ENCODE measurements around the gene CALY.
"Not testable (repeated sequence)": the region's sequence is repeated elsewhere in the genome, so short reads cannot be mapped to it uniquely, and the experiment has no call there.

CALY gene

GRCh38 chr10:133370030-133370786 lies 33.5 kb upstream of the CALY start:
- no peak overlapping the region for H3K27ac ChIP-seq

DNA sequence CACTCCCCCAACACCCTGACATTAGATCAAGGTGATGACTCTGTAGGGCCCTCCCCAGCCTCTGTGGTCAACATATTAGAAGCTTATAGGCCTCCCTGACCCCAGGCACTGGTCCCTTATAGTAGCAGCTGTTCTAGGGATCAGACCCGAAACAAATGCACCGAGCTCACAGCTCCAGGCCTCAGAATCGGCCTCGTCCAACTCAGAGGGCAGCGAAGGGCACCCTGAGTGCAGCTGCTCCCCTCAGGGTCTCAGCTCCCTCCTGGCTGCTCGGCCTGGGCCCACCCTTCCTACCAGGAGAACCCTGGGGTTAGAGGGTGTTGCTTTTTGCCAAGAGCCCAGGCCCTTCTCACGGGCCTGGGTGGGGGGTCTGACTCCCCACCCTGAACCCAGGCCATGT lies 31.5 kb upstream of the CALY start:
- no peak for TF ChIP-seq CTCF (conservative IDR thresholded peaks at IDR 0.05)
- H3K27ac ChIP-seq: no peak overlapping the region

More at GRCh38 chr10:133370030-133370786, 33.5 kb upstream of the CALY start:
- no peak for TF ChIP-seq CTCF (conservative IDR thresholded peaks at IDR 0.05)

DNA sequence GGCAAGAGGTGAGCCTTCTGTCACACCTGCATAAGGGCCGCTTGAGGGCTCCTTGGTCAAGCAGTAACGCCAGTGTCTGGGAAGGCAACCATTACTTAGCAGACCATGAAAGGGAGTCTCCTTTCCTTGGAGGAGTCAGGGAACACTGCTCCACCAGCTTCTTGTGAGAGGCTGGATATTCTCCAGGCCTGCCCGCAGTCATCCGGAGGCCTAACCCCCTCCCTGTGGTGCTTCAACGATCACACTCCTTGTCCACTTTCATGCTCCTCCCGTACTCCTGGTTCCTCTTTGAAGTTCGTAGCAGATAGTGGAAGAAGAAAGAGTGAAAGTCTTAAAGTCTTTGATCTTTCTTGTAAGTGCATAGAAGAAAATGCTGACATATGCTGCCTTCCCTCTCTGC lies 30.8 kb upstream of the CALY start:
- H3K27ac ChIP-seq: not testable (repeated sequence)

DNA sequence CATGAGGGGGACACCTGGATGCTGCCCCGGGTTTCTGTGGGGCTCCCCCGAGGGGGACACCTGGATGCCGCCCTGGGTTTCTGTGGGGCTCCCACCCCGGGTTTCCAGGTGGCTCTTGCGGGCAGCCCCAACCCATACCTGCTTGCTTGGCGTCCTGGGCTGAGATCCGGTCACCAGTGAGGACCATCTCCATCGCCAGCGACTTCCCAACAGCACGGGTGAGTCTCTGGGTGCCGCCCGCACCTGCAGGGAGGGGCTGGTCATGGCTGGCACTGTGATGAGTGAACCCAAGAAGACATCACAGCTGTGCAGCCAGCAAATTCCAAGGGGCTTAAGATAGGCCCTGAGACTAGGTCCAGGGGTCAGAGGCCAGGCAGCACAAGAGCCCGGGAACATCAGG lies 30.1 kb upstream of the CALY start:
- H3K27ac ChIP-seq: no peak overlapping the region
- no peak for TF ChIP-seq CTCF (conservative IDR thresholded peaks at IDR 0.05)

GRCh38 chr10:133366130-133366478 lies 29.4 kb upstream of the CALY start:
- TF ChIP-seq CTCF (conservative IDR thresholded peaks at IDR 0.05): no peak
- peak overlapping the region; percentile 49 for H3K27ac ChIP-seq

DNA sequence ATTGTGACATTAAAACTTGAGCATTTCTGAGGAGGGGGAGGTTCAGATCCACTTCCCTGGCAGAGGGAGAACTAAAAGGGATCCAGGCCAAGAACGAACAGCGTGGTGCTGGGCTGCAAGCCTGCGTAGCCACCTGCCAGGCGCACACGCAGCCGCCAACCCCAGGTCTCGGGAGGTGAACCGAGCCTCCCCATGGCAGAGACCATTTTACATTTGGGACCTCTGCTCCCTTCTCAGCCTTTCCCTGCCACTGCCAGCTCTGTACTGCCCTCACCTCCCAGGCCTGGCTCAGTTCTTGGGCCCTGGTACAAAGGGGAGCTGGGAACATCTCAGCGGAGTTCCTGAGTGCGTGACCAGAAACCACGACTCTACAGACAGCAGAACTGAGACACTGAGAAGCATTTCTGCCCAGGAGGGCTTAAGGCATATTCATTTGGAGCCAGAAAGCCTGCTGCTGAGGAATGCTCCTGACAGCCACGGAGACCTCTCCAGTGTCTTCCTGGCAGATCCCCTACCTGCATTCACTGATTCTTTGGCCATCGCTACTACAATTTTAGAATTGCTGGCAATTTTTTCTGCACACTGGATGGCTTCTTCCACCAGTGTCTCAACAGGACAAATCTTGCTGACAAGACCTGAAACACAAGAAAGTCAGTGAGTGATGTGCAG lies 28.9 kb upstream of the CALY start:
- H3K27ac ChIP-seq: peak overlapping the region; percentile 49
- no peak for TF ChIP-seq CTCF (conservative IDR thresholded peaks at IDR 0.05)

DNA sequence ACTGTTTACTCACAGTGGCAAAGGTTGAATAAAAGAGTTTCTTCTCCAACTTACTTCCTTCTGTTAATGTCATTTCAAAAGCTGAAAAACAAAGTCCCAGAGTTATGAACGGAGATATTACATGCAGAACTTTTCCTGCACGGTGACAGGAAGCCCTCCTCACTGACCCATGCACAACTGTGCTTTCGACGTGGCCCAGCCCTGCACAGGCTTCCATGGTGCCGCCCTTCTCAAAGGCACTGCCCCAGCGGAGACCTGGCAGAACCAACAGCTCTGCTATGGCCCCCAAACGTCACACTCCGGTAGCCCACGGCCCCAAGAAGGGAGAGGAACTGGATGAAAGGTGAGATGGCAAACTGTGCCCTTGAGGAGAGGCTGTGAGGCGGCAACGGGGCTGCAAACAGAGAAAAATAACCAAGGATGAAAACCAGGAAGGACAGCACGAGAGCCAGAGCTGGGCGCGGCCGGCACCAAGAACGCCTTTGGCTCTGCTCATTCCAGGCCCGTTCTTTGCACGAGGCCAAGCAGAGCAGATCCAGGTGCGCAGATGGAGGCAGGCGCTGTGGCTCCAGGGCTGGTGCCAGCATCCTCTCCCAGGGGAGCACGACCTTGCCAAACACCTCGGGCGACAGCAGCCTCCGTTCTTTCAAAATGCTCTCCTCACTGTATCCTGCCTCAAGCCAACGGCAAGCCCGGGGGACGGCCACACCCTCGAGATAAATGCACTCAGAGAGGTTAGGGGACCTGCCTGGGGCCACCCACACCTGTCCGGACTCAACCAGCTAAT lies 28.1 kb upstream of the CALY start:
- H3K27ac ChIP-seq: peak overlapping the region; percentile 49
- TF ChIP-seq CTCF (conservative IDR thresholded peaks at IDR 0.05): no peak

Measured in VCaP (cell line).